ENCODE results near the gene UBL3.

GRCh38 chr13:29849071-29849631, 1.3 kb downstream of the UBL3 start:
- TF ChIP-seq CTCF (IDR thresholded peaks at IDR 0.05) (no peak), POLR2A (IDR thresholded peaks at IDR 0.05) (no peak)
